Tibial artery (tissue), 4 donors: ENCODE data around the gene PRKAR1B.

ENCODE experiments used
- DNase-seq, 2 donors: peaks; one replicate each; pipeline ENCODE4 v3.0.0-alpha.2; 2019
- H3K27ac ChIP-seq, 2 donors: fragments of 200-600 bp; sonication (generic) in 1 of 2; 1 replicate in 1 of 2; 2 replicates in 1 of 2; pipeline ENCODE4 v1.5.1; 2018 to 2019; ENCODE audit warnings: mild to moderate bottlenecking in 1 of 2
- H3K27me3 ChIP-seq, 2 donors: fragments of 200-600 bp; sonication (generic) in 1 of 2; one replicate each; pipeline versions ENCODE4 v1.5.1 to v1.6.0; 2016 to 2019
- H3K36me3 ChIP-seq, 3 donors: fragments of 200-600 bp; sonication (generic) in 2 of 3; one replicate each; pipeline ENCODE4 v1.5.1; 2016 to 2019; ENCODE audit warnings: mild to moderate bottlenecking in 2 of 3
- H3K4me1 ChIP-seq, 4 donors: fragments of 200-600 bp; sonication (generic) in 2 of 4; 1 replicate in 3 of 4; 2 replicates in 1 of 4; pipeline ENCODE4 v1.5.1; 2016 to 2019
- H3K4me3 ChIP-seq, 2 donors: fragments of 200-600 bp; sonication (generic) in 1 of 2; 1 replicate in 1 of 2; 2 replicates in 1 of 2; pipeline ENCODE4 v1.5.1; 2018 to 2019; ENCODE audit warnings: mild to moderate bottlenecking in 2 of 2
- H3K9me3 ChIP-seq, 3 donors: fragments of 200-600 bp; sonication (generic) in 1 of 3; one replicate each; pipeline ENCODE4 v1.5.1; 2016 to 2019
- CTCF ChIP-seq, 2 experiments: fragments of 200-600 bp in 1 of 2; fragments of 450-650 bp in 1 of 2; IDR thresholded peaks; one replicate each; pipeline ENCODE4 v1.5.1; 2017 to 2019; ENCODE audit warnings: antibody characterized with exemption in 2 of 2, mild to moderate bottlenecking in 1 of 2, moderate library complexity in 1 of 2
- intact Hi-C: fragments of 100-400 bp; cut with DNase I; formaldehyde crosslinking; loops from one replicate; pipeline ENCODE4 v1.15.0; 2023; ENCODE audit warnings: low total_unique reads

Gene PRKAR1B

GRCh38 chr7:630111-630511 lies 97.0 kb downstream of the PRKAR1B start:
- Histone ChIP-seq H3K27me3 (no peaks in the 10 kb centered on the region), H3K4me3 (no peak overlapping the region), H3K36me3 (no peaks in the 10 kb centered on the region), H3K4me1 (no peaks in the 10 kb centered on the region), H3K9me3 (peaks cover 0 to 7% (median 5%) of the 10 kb centered on the region in 3 donors), H3K27ac (no peak overlapping the region)
- TF ChIP-seq CTCF (IDR thresholded peaks at IDR 0.05): no peak
- intact Hi-C loops: no loop called here
- no peak for DNase-seq

- H3K4me3 ChIP-seq: no peak overlapping the region
- H3K27me3 ChIP-seq: no peaks in the 10 kb centered on the region
- DNase-seq: no peak
- no peaks in the 10 kb centered on the region for H3K4me1 ChIP-seq
- H3K27ac ChIP-seq: no peak overlapping the region
- no peaks in the 10 kb centered on the region for H3K36me3 ChIP-seq
- peaks cover 6 to 10% (median 9%) of the 10 kb centered on the region in 3 donors for H3K9me3 ChIP-seq
- intact Hi-C loops: no loop called here
- no peak for TF ChIP-seq CTCF (IDR thresholded peaks at IDR 0.05)
Observed at GRCh38 chr7:628826-629225, 98.3 kb downstream of the PRKAR1B start.

GRCh38 chr7:628402-628763 lies 98.7 kb downstream of the PRKAR1B start:
- Histone ChIP-seq H3K36me3 (no peaks in the 10 kb centered on the region), H3K4me1 (no peaks in the 10 kb centered on the region), H3K9me3 (peaks cover 6 to 10% (median 9%) of the 10 kb centered on the region in 3 donors), H3K4me3 (no peak overlapping the region), H3K27me3 (no peaks in the 10 kb centered on the region), H3K27ac (no peak overlapping the region)
- no peak for TF ChIP-seq CTCF (IDR thresholded peaks at IDR 0.05)
- DNase-seq: no peak
- intact Hi-C loops: no loop called here

- no peaks in the 10 kb centered on the region for H3K27me3 ChIP-seq
- DNase-seq: no peak
- H3K4me3 ChIP-seq: no peak overlapping the region
- H3K27ac ChIP-seq: no peak overlapping the region
- intact Hi-C loops: no loop called here
- H3K36me3 ChIP-seq: no peaks in the 10 kb centered on the region
- H3K4me1 ChIP-seq: no peaks in the 10 kb centered on the region
- TF ChIP-seq CTCF (IDR thresholded peaks at IDR 0.05): no peak
- peaks cover 6 to 10% (median 9%) of the 10 kb centered on the region in 3 donors for H3K9me3 ChIP-seq
Observed at GRCh38 chr7:627661-628401, 99.2 kb downstream of the PRKAR1B start.

- Histone ChIP-seq H3K36me3 (no peaks in the 10 kb centered on the region), H3K27me3 (no peaks in the 10 kb centered on the region), H3K9me3 (peaks cover 9 to 25% (median 17%) of the 10 kb centered on the region in 3 donors), H3K27ac (no peak overlapping the region), H3K4me3 (no peak overlapping the region), H3K4me1 (no peaks in the 10 kb centered on the region)
- no peak for DNase-seq
- no peak for TF ChIP-seq CTCF (IDR thresholded peaks at IDR 0.05)
- intact Hi-C loops: no loop called here
Observed at GRCh38 chr7:625376-625971, 101.6 kb downstream of the PRKAR1B start.
